Kidney epithelial cell (primary cell): ENCODE results near the gene HNRNPUL2. TPM values are rescaled to one million over a fixed set of nuclear protein-coding genes. Genes with fewer than 3 reads are reported as not detected.

Experiments
- DNase-seq: peaks from one replicate; pipeline ENCODE4 v3.0.0-alpha.2; 2010; ENCODE audit warnings: low read depth
- H3K27me3 ChIP-seq: 2 replicates; pipeline ENCODE4 v1.6.0; 2011; ENCODE audit warnings: low read length; ENCODE audit not compliant: control insufficient read depth, insufficient read depth
- H3K36me3 ChIP-seq: 2 replicates; pipeline ENCODE4 v1.5.1; 2011; ENCODE audit warnings: low read length; ENCODE audit not compliant: control insufficient read depth, insufficient read depth
- H3K4me3 ChIP-seq: 2 replicates; pipeline ENCODE4 v1.5.1; 2011; ENCODE audit warnings: low read depth, mild to moderate bottlenecking, control low read depth, low read length
- total RNA-seq: library from RNA; depleted of rRNA; stranded (reverse); fragments of >200 nt; gene quantifications from 2 replicates; pipeline ENCODE4 v1.2.3, GENCODE V29; 2015
- TF ChIP-seq, protein P1 (sequence below): IDR thresholded peaks from 2 replicates; pipeline ENCODE4 v1.5.1; 2011; ENCODE audit warnings: mild to moderate bottlenecking, moderate library complexity, low read length, control low read depth, inconsistent platforms; ENCODE audit not compliant: insufficient read depth, poor library complexity, severe bottlenecking

The HNRNPUL2 gene
- total RNA-seq, 1 donor from 2014 or later = 12.8 TPM

DNA sequence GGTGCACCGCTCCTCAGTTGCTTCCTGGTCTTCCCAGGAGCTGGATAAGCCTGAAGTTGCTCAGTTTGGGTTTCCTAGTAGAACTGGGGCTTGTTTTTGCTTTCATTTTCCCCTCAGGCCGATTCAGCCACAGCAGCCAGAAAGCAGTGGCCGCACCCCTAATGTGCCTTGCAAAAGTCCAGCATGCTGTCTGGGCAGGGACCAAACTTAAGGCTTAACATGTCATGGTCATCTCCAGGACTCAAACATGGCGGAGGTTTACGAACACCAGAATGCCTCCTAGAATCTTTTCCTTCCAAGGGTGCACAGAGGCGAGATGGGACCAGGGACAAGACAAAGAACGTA is 17.3 kb downstream of the HNRNPUL2 start:
- no peaks in the 10 kb centered on the region for H3K27me3 ChIP-seq
- H3K4me3 ChIP-seq = peak overlapping the region; percentile 35
- DNase-seq = no peak
- peaks cover 4% of the 10 kb centered on the region for H3K36me3 ChIP-seq
- TF ChIP-seq, protein P1, sequence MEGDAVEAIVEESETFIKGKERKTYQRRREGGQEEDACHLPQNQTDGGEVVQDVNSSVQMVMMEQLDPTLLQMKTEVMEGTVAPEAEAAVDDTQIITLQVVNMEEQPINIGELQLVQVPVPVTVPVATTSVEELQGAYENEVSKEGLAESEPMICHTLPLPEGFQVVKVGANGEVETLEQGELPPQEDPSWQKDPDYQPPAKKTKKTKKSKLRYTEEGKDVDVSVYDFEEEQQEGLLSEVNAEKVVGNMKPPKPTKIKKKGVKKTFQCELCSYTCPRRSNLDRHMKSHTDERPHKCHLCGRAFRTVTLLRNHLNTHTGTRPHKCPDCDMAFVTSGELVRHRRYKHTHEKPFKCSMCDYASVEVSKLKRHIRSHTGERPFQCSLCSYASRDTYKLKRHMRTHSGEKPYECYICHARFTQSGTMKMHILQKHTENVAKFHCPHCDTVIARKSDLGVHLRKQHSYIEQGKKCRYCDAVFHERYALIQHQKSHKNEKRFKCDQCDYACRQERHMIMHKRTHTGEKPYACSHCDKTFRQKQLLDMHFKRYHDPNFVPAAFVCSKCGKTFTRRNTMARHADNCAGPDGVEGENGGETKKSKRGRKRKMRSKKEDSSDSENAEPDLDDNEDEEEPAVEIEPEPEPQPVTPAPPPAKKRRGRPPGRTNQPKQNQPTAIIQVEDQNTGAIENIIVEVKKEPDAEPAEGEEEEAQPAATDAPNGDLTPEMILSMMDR = no peak

DNA sequence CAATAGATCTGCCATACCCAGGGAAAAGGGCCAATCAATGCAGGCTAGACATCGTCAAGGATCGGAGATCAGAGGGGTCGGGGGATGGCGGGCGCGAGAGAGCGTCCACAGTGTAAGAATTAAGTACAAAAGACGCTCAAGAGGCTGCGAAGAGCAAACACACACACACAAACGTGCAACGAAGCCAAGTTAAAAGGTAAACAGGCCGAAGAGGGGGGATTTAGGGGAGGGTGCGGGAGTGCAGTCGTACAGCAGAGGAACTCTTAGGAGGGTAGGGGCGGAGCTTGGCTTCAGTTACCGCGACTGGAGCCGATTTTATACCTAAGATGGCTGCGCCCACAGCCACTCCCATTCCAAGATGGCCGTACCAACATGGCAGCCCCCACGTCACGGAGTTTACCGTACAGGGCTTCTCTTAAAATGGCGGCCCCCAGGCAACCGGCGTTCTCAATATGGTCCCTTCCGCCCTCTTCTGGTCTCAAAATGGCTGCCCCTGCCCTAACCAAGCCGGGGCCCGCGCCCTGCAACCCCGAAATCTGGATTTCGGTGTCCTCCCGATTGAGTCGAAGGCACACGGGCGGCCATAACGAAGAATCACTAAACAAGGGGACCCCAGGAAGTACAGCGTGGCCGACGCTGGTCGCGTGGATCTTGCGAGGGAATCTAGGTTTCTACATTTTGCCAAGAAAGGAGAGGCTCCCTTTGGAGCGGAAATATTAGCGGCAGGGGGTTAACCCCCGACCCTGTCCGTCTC is 17.8 kb downstream of the HNRNPUL2 start:
- no peaks in the 10 kb centered on the region for H3K27me3 ChIP-seq
- TF ChIP-seq, protein P1 = no peak
- peak; percentile 86 for DNase-seq
- peaks cover 2% of the 10 kb centered on the region for H3K36me3 ChIP-seq
- peak overlapping the region; percentile 44 for H3K4me3 ChIP-seq

DNA sequence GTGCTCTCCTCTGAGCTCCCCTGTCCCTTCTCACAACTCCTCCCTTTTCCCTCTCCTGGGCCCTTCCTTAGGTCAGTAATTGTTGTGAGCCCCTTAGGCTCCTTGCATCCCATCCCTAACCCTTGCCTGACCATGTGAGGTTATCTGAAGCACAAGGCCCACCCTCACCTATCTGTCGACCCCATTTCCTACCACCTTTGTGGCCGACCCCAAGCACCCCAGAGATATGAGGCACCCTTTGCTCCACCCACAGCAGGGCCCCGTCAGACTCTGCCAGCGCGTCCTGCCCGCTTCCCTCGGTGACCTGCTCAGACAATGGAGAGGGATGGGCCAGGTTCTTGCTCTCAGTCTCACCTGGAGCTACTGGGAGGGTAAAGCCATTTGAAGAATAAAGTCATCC is 18.5 kb downstream of the HNRNPUL2 start:
- no peaks in the 10 kb centered on the region for H3K27me3 ChIP-seq
- peaks cover 2% of the 10 kb centered on the region for H3K36me3 ChIP-seq
- DNase-seq = no peak
- TF ChIP-seq, protein P1 = no peak
- H3K4me3 ChIP-seq = peak overlapping the region; percentile 44

DNA sequence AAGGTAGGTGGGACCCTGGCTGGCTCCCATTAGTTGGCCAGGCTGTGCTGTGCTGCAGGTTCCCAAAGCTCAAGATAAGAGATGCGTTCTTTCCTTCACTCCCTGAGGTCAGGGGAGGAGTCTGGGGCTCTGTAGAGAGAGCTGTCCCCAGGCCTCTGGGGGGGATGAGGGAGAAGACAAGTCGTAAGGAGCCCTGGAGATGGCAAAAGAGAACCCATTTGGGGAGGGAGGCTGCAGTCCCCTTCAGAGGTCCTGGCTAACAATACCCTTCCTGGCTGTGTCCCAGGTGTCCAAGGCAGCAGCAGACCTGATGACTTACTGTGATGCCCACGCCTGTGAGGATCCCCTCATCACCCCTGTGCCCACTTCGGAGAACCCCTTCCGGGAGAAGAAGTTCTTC is 18.9 kb downstream of the HNRNPUL2 start:
- Histone ChIP-seq H3K36me3 (peaks cover 2% of the 10 kb centered on the region), H3K27me3 (no peaks in the 10 kb centered on the region), H3K4me3 (no peak overlapping the region)
- TF ChIP-seq, protein P1 = no peak
- no peak for DNase-seq

DNA sequence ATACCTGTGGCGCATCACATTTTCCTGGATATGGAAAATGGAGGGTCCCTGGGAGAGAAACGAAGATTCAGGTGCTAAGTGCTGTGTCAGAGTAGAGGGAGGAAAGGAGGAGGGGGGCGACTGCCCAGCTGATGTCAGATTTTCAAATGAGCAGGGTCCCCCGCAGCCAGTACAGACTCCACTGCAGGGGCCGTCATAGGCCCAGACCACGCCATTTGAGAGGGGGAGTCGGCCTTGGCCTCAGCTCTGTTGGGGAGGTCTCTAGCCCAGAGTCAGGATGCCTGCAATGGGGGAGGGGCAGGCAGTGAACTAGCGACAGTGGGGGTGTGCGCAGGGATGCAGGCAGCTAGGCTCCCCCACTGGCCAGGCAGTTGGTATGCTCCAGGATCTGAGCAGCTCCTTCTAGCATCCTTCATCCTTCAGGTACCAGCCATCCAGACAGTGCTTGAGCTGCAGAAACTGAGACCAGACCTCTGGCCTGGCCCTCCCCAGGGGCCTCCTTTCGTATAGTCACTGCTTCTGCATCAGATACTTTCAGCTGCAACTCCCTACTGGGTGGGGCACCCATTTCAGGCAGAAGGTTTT is 19.9 kb downstream of the HNRNPUL2 start, which contains the start of the genes BSCL2 and GNG3:
Gene BSCL2 (minus strand): TSS at position 148 of the 585 bp plus-strand sequence. CDS start 229 bp downstream, outside the sequence.
Gene GNG3 (plus strand): TSS at position 400 of the 585 bp plus-strand sequence. CDS start 620 bp downstream, outside the sequence.
- Histone ChIP-seq H3K27me3 (no peaks in the 10 kb centered on the region), H3K4me3 (peak within 1 kb of the TSS; percentile 41), H3K36me3 (peaks cover 2% of the 10 kb centered on the region)
- TF ChIP-seq, protein P1 = no peak
- DNase-seq = no peak

DNA sequence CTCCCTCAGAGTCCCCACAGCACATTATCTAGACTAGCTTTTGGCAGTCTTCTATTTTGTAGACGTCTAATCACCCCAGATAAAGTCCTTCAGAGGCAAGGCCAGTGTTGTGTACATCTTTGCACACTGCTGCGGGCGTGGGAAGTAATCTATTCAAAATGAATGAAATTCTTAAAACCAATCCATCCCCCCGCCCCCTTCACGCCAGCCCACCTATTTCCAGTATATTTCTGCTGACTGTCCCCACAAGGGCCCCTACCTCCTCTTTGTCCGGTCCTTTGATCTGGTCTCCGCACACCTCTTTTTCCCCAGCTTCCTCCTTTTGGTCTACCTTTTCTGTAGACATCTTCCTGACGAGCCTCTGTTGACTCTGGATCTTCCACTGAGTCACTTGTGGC is 20.4 kb downstream of the HNRNPUL2 start:
- no peaks in the 10 kb centered on the region for H3K27me3 ChIP-seq
- TF ChIP-seq, protein P1 = no peak
- H3K4me3 ChIP-seq = no peak overlapping the region

More for the DNA sequence above, 20.4 kb downstream of the HNRNPUL2 start:
- DNase-seq = no peak
- H3K36me3 ChIP-seq = peaks cover 2% of the 10 kb centered on the region
